KMS-11 (cell line): ENCODE results near the gene GNA12.

ENCODE experiments used
- H2AFZ ChIP-seq: fragments of 200-600 bp; sonication (generic); 2 replicates; pipeline ENCODE4 v1.6.1; 2016; ENCODE audit warnings: antibody characterized with exemption, mixed run types, low read depth
- H3K27ac ChIP-seq: fragments of 200-600 bp; sonication (generic); 2 replicates; pipeline ENCODE4 v1.6.1; 2016; ENCODE audit warnings: mild to moderate bottlenecking, mixed run types
- H3K27me3 ChIP-seq: fragments of 200-600 bp; sonication (generic); 2 replicates; pipeline ENCODE4 v1.6.1; 2017; ENCODE audit warnings: mild to moderate bottlenecking, low read depth, mixed run types, moderate library complexity; ENCODE audit not compliant: insufficient read depth
- H3K36me3 ChIP-seq: fragments of 200-600 bp; sonication (generic); 2 replicates; pipeline ENCODE4 v1.6.1; 2017; ENCODE audit warnings: mild to moderate bottlenecking, mixed run types; ENCODE audit not compliant: insufficient read depth
- H3K4me1 ChIP-seq: fragments of 200-600 bp; sonication (generic); 2 replicates; pipeline ENCODE4 v1.6.1; 2016; ENCODE audit warnings: mild to moderate bottlenecking, low read depth, mixed run types; ENCODE audit not compliant: poor library complexity, severe bottlenecking
- H3K4me2 ChIP-seq: fragments of 200-600 bp; sonication (generic); 2 replicates; pipeline ENCODE4 v1.7.0; 2016; ENCODE audit warnings: mild to moderate bottlenecking, mixed run types
- H3K4me3 ChIP-seq: fragments of 200-600 bp; sonication (generic); IDR thresholded peaks from 2 replicates; pipeline ENCODE4 v1.6.1; 2017; ENCODE audit warnings: low read depth, low read length, mixed read lengths; ENCODE audit not compliant: insufficient read depth
- H3K79me2 ChIP-seq: fragments of 200-600 bp; sonication (generic); 2 replicates; pipeline ENCODE4 v1.6.1; 2016; ENCODE audit warnings: low read depth, mixed run types; ENCODE audit not compliant: insufficient read depth
- H3K9ac ChIP-seq: fragments of 200-600 bp; sonication (generic); 2 replicates; pipeline ENCODE4 v1.6.1; 2016; ENCODE audit warnings: mild to moderate bottlenecking, mixed run types
- H4K20me1 ChIP-seq: fragments of 200-600 bp; sonication (generic); 2 replicates; pipeline ENCODE4 v1.6.1; 2016; ENCODE audit warnings: mild to moderate bottlenecking, mixed run types; ENCODE audit not compliant: insufficient read depth
- TF ChIP-seq, protein P1 (sequence below): fragments of 200-600 bp; sonication (generic); conservative IDR thresholded peaks from 2 replicates; pipeline ENCODE4 v1.6.1; 2017; ENCODE audit warnings: low read depth, mild to moderate bottlenecking, antibody characterized with exemption, low read length, moderate library complexity, mixed read lengths

GNA12 gene

DNA sequence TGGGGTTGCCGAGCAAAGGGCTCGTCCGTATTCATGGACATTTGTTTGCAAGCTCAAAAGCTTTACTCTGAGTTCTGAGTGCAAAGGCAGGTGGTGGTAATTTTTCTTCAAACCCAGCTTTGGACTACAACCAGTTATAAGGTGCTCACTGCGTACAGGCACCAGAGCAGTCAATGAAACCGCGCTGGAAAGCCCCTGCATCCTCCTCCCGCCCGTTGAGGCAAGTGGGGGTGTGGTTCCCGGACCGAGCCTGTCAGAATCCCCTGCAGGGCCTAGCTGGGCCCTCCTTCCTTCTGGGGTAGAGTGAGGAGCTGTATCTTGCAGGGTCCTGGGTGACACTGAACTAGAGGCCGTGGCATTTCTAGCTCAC lies 133.8 kb downstream of the GNA12 start:
- H3K9ac ChIP-seq = peak overlapping the region; percentile 93
- H3K4me3 ChIP-seq = no peak overlapping the region
- peak overlapping the region; percentile 100 for H3K27ac ChIP-seq

DNA sequence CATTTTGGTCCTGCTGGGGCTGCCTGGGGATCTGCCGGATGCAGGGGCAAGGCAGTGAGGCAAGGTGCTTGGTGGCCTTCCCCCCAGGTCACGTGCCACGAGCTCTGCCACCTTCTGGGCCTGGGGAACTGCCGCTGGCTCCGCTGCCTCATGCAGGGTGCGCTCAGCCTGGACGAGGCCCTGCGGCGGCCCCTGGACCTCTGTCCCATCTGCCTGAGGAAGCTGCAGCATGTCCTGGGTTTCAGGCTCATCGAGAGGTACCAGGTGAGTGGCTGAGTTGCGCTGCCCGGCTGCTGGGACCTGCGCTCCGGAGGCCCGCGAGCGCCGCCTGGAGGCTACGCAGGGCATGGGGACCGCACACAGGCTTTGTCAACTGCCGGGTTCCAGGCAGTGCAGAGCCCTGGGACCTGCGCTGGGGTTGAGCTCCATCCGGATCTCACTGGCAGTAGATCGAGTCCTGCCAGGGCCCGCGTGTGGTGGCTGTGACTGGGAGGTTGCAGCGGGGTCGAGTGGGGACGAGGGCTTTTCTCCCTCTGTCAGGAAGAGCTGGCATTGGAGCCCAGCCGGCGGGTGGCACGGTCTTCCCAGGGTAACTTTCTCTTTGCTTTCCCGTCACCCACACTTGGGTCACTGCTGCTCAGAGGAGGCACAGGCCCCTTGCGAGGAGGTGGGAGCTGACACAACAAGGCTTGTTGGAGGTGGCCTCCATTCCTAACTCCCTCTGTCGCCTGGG lies 134.4 kb downstream of the GNA12 start:
- peak overlapping the region; percentile 93 for H3K9ac ChIP-seq
- no peak overlapping the region for H3K4me3 ChIP-seq

More for the DNA sequence above, 133.8 kb downstream of the GNA12 start:
- no peaks in the 10 kb centered on the region for H3K27me3 ChIP-seq
- H3K79me2 ChIP-seq = 0 out of 2 replicates have a peak, but pooled peaks cover 9% of the 10 kb centered on the region
- TF ChIP-seq, protein P1, sequence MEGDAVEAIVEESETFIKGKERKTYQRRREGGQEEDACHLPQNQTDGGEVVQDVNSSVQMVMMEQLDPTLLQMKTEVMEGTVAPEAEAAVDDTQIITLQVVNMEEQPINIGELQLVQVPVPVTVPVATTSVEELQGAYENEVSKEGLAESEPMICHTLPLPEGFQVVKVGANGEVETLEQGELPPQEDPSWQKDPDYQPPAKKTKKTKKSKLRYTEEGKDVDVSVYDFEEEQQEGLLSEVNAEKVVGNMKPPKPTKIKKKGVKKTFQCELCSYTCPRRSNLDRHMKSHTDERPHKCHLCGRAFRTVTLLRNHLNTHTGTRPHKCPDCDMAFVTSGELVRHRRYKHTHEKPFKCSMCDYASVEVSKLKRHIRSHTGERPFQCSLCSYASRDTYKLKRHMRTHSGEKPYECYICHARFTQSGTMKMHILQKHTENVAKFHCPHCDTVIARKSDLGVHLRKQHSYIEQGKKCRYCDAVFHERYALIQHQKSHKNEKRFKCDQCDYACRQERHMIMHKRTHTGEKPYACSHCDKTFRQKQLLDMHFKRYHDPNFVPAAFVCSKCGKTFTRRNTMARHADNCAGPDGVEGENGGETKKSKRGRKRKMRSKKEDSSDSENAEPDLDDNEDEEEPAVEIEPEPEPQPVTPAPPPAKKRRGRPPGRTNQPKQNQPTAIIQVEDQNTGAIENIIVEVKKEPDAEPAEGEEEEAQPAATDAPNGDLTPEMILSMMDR = no peak
- H3K36me3 ChIP-seq = no peaks in the 10 kb centered on the region
- peak overlapping the region; percentile 78 for H2AFZ ChIP-seq
- H3K4me1 ChIP-seq = peaks cover 61% of the 10 kb centered on the region
- no peaks in the 10 kb centered on the region for H4K20me1 ChIP-seq
- peak overlapping the region; percentile 100 for H3K4me2 ChIP-seq

DNA sequence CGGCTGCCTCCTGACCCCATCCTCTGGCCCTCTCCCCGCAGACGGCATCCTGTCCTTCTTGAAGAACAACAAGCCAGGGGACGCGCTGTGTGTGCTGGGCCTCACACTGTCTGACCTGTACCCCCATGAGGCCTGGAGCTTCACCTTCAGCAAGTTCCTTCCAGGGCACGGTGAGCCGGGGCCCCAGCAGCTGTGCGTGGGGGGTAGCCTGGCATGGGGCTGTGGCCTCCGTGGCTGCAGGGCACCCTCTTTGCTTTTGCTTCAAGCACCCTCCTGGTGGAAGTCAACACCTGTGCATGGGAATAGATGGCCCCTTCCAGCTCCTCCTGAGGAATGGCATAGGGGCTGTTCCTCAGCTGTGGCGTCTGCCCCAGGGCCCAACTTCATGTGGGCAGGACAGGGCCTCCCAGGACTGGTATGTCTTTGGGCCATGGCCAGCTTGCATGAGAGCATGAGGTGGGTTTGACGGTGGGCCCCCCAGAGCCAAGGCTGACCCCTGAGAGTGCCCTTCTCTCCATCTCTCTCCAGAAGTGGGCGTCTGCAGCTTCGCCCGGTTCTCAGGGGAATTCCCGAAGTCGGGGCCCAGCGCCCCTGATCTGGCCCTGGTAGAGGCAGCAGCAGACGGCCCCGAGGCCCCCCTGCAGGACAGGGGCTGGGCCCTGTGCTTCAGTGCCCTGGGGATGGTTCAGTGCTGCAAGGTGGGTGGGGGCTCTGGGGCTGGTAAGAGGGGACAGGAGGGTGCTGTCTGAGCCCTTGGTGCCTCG lies 135.4 kb downstream of the GNA12 start:
- H2AFZ ChIP-seq = peak overlapping the region; percentile 78; the same call in 1 of the 2 replicates
- no peaks in the 10 kb centered on the region for H3K27me3 ChIP-seq
- TF ChIP-seq, protein P1 = no peak
- peak overlapping the region; percentile 93 for H3K9ac ChIP-seq
- peak overlapping the region; percentile 100 for H3K27ac ChIP-seq
- no peaks in the 10 kb centered on the region for H4K20me1 ChIP-seq
- 0 out of 2 replicates have a peak, but pooled peaks cover 9% of the 10 kb centered on the region for H3K79me2 ChIP-seq
- peaks cover 46% of the 10 kb centered on the region for H3K4me1 ChIP-seq
- no peaks in the 10 kb centered on the region for H3K36me3 ChIP-seq
- peak overlapping the region; percentile 100 for H3K4me2 ChIP-seq
- H3K4me3 ChIP-seq = no peak overlapping the region

More for the DNA sequence above, 134.4 kb downstream of the GNA12 start:
- H3K27me3 ChIP-seq = no peaks in the 10 kb centered on the region
- H3K27ac ChIP-seq = peak overlapping the region; percentile 100
- no peaks in the 10 kb centered on the region for H3K36me3 ChIP-seq
- H2AFZ ChIP-seq = peak overlapping the region; percentile 78
- 0 out of 2 replicates have a peak, but pooled peaks cover 9% of the 10 kb centered on the region for H3K79me2 ChIP-seq
- TF ChIP-seq, protein P1 = peak; percentile 92
- H3K4me1 ChIP-seq = peaks cover 55% of the 10 kb centered on the region
- H4K20me1 ChIP-seq = no peaks in the 10 kb centered on the region
- H3K4me2 ChIP-seq = peak overlapping the region; percentile 100

DNA sequence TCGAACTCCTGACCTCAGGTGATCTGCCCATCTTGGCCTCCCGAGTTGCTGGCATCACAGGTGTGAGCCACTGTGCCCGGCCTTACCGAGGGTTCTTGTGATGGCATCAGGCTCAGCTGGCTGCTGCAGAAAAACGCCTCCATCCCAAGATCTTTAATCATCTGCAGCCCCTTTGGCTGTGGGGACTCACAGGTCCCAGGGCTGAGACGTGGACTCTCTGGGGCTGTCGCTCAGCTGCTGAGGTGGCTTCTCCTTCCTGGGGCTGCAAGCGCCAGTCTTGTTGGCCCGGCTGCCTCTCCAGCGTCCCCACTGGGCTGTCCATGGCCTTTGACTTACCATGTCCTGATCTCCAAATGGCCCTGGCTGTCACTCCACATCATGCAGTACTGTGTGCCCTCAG lies 136.1 kb downstream of the GNA12 start:
- H2AFZ ChIP-seq = no peak overlapping the region
- H3K4me1 ChIP-seq = peaks cover 39% of the 10 kb centered on the region
- no peaks in the 10 kb centered on the region for H4K20me1 ChIP-seq
- peak overlapping the region; percentile 100; the same call in 1 of the 2 replicates for H3K4me2 ChIP-seq
- no peaks in the 10 kb centered on the region for H3K27me3 ChIP-seq
- no peak overlapping the region for H3K9ac ChIP-seq
- TF ChIP-seq, protein P1 = no peak
- no peaks in the 10 kb centered on the region for H3K36me3 ChIP-seq
- 0 out of 2 replicates have a peak, but pooled peaks cover 9% of the 10 kb centered on the region for H3K79me2 ChIP-seq
- H3K27ac ChIP-seq = no peak overlapping the region
- no peak overlapping the region for H3K4me3 ChIP-seq
